Caco-2 (cell line): ENCODE measurements around the gene PHF21B. TPM values are rescaled to one million over a fixed set of nuclear protein-coding genes. Genes with fewer than 3 reads are reported as not detected.
A peak's percentile ranks its signal among the peaks of the same experiment; 100 is the strongest.

Source experiments
- BruUV-seq: library from RNA; stranded (reverse); fragments of 400-500 nt; replicated peaks from 2 replicates; lab custom pipeline; 2021; lab: Mats Ljungman, UMichigan
- CTCF ChIA-PET: fragments of 300-600 bp; sonication (Branson Sonifier 250); formaldehyde crosslinking; loops from one replicate; lab custom pipeline; 2022; ENCODE audit warnings: antibody characterized with exemption; lab: Charles Lee
- POLR2A ChIA-PET: fragments of 300-600 bp; sonication (Branson Sonifier 250); formaldehyde crosslinking; loops from one replicate; lab custom pipeline; 2022; ENCODE audit warnings: antibody characterized with exemption; lab: Charles Lee
- DNase-seq, 2 experiments: peaks; one replicate each; pipeline versions ENCODE4 v3.0.0 to v3.0.0-alpha.2; 2020 to 2022
- H3K27me3 ChIP-seq: replicated peaks from 2 replicates; pipeline ENCODE4 v1.6.0; 2011; ENCODE audit warnings: low read length; ENCODE audit not compliant: control insufficient read depth, insufficient read depth
- H3K36me3 ChIP-seq: 2 replicates; pipeline ENCODE4 v1.5.1; 2011; ENCODE audit warnings: low read length; ENCODE audit not compliant: control insufficient read depth, insufficient read depth
- H3K4me1 ChIP-seq: fragments of 250-450 bp; sonication (Bioruptor Pico); 2 replicates; pipeline ENCODE4 v1.5.1; 2020; ENCODE audit warnings: mild to moderate bottlenecking
- H3K4me3 ChIP-seq: 2 replicates; pipeline ENCODE4 v1.5.1; 2011; ENCODE audit warnings: low read depth, mild to moderate bottlenecking, control low read depth, low read length
- H3K9me3 ChIP-seq: fragments of 250-450 bp; sonication (Bioruptor Pico); 2 replicates; pipeline ENCODE4 v1.5.1; 2020; ENCODE audit warnings: mild to moderate bottlenecking, moderate library complexity
- H3K27ac Mint-ChIP-seq: one replicate; pipeline ENCODE4 v1.8.0; 2022; ENCODE audit warnings: mixed read lengths; ENCODE audit not compliant: unreplicated experiment
- H3K27me3 Mint-ChIP-seq: one replicate; pipeline ENCODE4 v1.8.0; 2022; ENCODE audit warnings: mixed read lengths; ENCODE audit not compliant: insufficient read depth, unreplicated experiment
- H3K36me3 Mint-ChIP-seq: one replicate; pipeline ENCODE4 v1.8.0; 2022; ENCODE audit warnings: mild to moderate bottlenecking, mixed read lengths; ENCODE audit not compliant: insufficient read depth, unreplicated experiment
- H3K4me1 Mint-ChIP-seq: one replicate; pipeline ENCODE4 v1.8.0; 2022; ENCODE audit warnings: low read depth, mixed read lengths; ENCODE audit not compliant: unreplicated experiment
- H3K4me3 Mint-ChIP-seq: one replicate; pipeline ENCODE4 v1.8.0; 2022; ENCODE audit warnings: mild to moderate bottlenecking, moderate library complexity, mixed read lengths; ENCODE audit not compliant: unreplicated experiment
- H3K9me3 Mint-ChIP-seq: one replicate; pipeline ENCODE4 v1.8.0; 2022; ENCODE audit warnings: mixed read lengths; ENCODE audit not compliant: unreplicated experiment
- CTCF ChIP-seq, 2 experiments: fragments of 200-600 bp in 1 of 2; IDR thresholded peaks; 1 replicate in 1 of 2; 2 replicates in 1 of 2; pipeline versions ENCODE4 v1.5.1 to v1.8.0; 2011 to 2022; ENCODE audit warnings: antibody characterized with exemption in 1 of 2, control low read depth in 1 of 2, inconsistent platforms in 1 of 2, low read depth in 1 of 2, low read length in 1 of 2, mild to moderate bottlenecking in 1 of 2, moderate library complexity in 1 of 2; ENCODE audit not compliant: insufficient read depth in 1 of 2, severe bottlenecking in 1 of 2, unreplicated experiment in 1 of 2
- intact Hi-C: fragments of 100-400 bp; cut with micrococcal nuclease; formaldehyde crosslinking; loops from one replicate; pipeline ENCODE4 v1.10.0; 2022; ENCODE audit not compliant: unreplicated experiment
- total RNA-seq: library from RNA; stranded (reverse); gene quantifications from 2 replicates; pipeline ENCODE4 v1.2.3, GENCODE V29; 2022

Gene PHF21B
- total RNA-seq, 1 experiment from 2014 or later, result 0.98 TPM

- Histone ChIP-seq H3K9me3 (no peaks in the 10 kb centered on the region), H3K4me1 (no peaks in the 10 kb centered on the region), H3K4me3 (no peak overlapping the region), H3K27me3 (no peaks in the 10 kb centered on the region), H3K36me3 (no peaks in the 10 kb centered on the region)
- intact Hi-C loops, result no loop called here
- DNase-seq, result no peak
- CTCF ChIA-PET, result interaction anchor here (0.7 to 0.8 kb wide), 3 partner anchors 55 to 127 kb away, joined by 3 to 5 read pairs (median 3); no protein-coding TSS in a partner anchor
- no peaks in the 10 kb centered on the region for H3K9me3 Mint-ChIP-seq
- BruUV-seq, result no TSS peak
- POLR2A ChIA-PET, result no interaction called here
- H3K27me3 Mint-ChIP-seq, result peaks cover 32% of the 10 kb centered on the region
- H3K36me3 Mint-ChIP-seq, result no peaks in the 10 kb centered on the region
- TF ChIP-seq CTCF (IDR thresholded peaks at IDR 0.05; ENCODE audit: insufficient read depth in 1 of 2, low read depth in 1 of 2, low read length in 1 of 2, severe bottlenecking in 1 of 2, unreplicated experiment in 1 of 2), result peak; percentile 20 to 40
- no peak overlapping the region for H3K4me3 Mint-ChIP-seq
- peaks cover 10% of the 10 kb centered on the region for H3K4me1 Mint-ChIP-seq
- H3K27ac Mint-ChIP-seq, result no peak overlapping the region
These were observed 41.1 kb downstream of the PHF21B start for GRCh38 chr22:44968736-44969135.

GRCh38 chr22:44965171-44965570 lies 44.6 kb downstream of the PHF21B start:
- Mint-ChIP-seq H3K36me3 (no peaks in the 10 kb centered on the region), H3K4me1 (no peaks in the 10 kb centered on the region), H3K9me3 (no peaks in the 10 kb centered on the region), H3K27me3 (peaks cover 17% of the 10 kb centered on the region), H3K4me3 (no peak overlapping the region), H3K27ac (no peak overlapping the region)
- ChIA-PET CTCF (no interaction called here), POLR2A (no interaction called here)
- no peak for TF ChIP-seq CTCF (IDR thresholded peaks at IDR 0.05; ENCODE audit: insufficient read depth in 1 of 2, low read depth in 1 of 2, low read length in 1 of 2, severe bottlenecking in 1 of 2, unreplicated experiment in 1 of 2)
- Histone ChIP-seq H3K4me1 (no peaks in the 10 kb centered on the region), H3K4me3 (no peak overlapping the region), H3K27me3 (no peaks in the 10 kb centered on the region), H3K36me3 (no peaks in the 10 kb centered on the region), H3K9me3 (no peaks in the 10 kb centered on the region)
- BruUV-seq, result no TSS peak
- no peak for DNase-seq
- intact Hi-C loops, result no loop called here

- Histone ChIP-seq H3K27me3 (no peaks in the 10 kb centered on the region), H3K4me3 (no peak overlapping the region), H3K36me3 (no peaks in the 10 kb centered on the region), H3K4me1 (no peaks in the 10 kb centered on the region), H3K9me3 (no peaks in the 10 kb centered on the region)
- Mint-ChIP-seq H3K4me1 (no peaks in the 10 kb centered on the region), H3K4me3 (no peak overlapping the region), H3K9me3 (no peaks in the 10 kb centered on the region), H3K27ac (no peak overlapping the region), H3K27me3 (peaks cover 17% of the 10 kb centered on the region), H3K36me3 (no peaks in the 10 kb centered on the region)
- POLR2A ChIA-PET, result no interaction called here
- intact Hi-C loops, result no loop called here
- CTCF ChIA-PET, result no interaction called here
- DNase-seq, result no peak
- BruUV-seq, result no TSS peak
- TF ChIP-seq CTCF (IDR thresholded peaks at IDR 0.05; ENCODE audit: insufficient read depth in 1 of 2, low read depth in 1 of 2, low read length in 1 of 2, severe bottlenecking in 1 of 2, unreplicated experiment in 1 of 2), result no peak
These were observed 45.1 kb downstream of the PHF21B start for GRCh38 chr22:44964722-44965078.
